SJCRH30 (cell line): ENCODE results near the gene PIP5K1A. TPM values are rescaled to one million over a fixed set of nuclear protein-coding genes. Genes with fewer than 3 reads are reported as not detected.
"Not testable (repeated sequence)": the region's sequence is repeated elsewhere in the genome, so short reads cannot be mapped to it uniquely, and the experiment has no call there.

Experiments
- DNase-seq, 2 experiments: peaks; one replicate each; pipeline ENCODE4 v3.0.0-alpha.2; 2015 to 2020
- H3K27ac ChIP-seq: fragments of 250-450 bp; sonication (Bioruptor Pico); 2 replicates; pipeline ENCODE4 v1.5.1; 2020; ENCODE audit warnings: mild to moderate bottlenecking, moderate library complexity
- H3K27me3 ChIP-seq: fragments of 250-450 bp; sonication (Bioruptor Pico); 2 replicates; pipeline ENCODE4 v1.5.1; 2020; ENCODE audit warnings: mild to moderate bottlenecking, moderate library complexity
- H3K36me3 ChIP-seq: fragments of 250-450 bp; sonication (Bioruptor Pico); 2 replicates; pipeline ENCODE4 v1.5.1; 2020; ENCODE audit warnings: mild to moderate bottlenecking, moderate library complexity
- H3K4me1 ChIP-seq: fragments of 250-450 bp; sonication (Bioruptor Pico); 2 replicates; pipeline ENCODE4 v1.5.1; 2020; ENCODE audit warnings: mild to moderate bottlenecking, moderate library complexity
- H3K4me3 ChIP-seq: fragments of 250-450 bp; sonication (Bioruptor Pico); 2 replicates; pipeline ENCODE4 v1.5.1; 2020; ENCODE audit warnings: mild to moderate bottlenecking, moderate library complexity
- H3K9me3 ChIP-seq: fragments of 250-450 bp; sonication (Bioruptor Pico); replicated peaks from 2 replicates; pipeline ENCODE4 v1.5.1; 2020; ENCODE audit warnings: mild to moderate bottlenecking, moderate library complexity
- total RNA-seq: library from RNA; depleted of rRNA; stranded (reverse); fragments of >200 nt; shearing (Covaris generic); gene quantifications from 2 replicates; pipeline ENCODE4 v1.2.3, GENCODE V29; 2014

The PIP5K1A gene
- total RNA-seq, 1 experiment from 2014 or later = 99.3 TPM

- DNase-seq = no peak
- peak overlapping the region; percentile 80 for H3K27ac ChIP-seq
Measured at GRCh38 chr1:151255381-151255780, 57.0 kb downstream of the PIP5K1A start.

GRCh38 chr1:151259351-151259750, 61.0 kb downstream of the PIP5K1A start:
- H3K4me1 ChIP-seq = no peaks in the 10 kb centered on the region
- H3K4me3 ChIP-seq = no peak overlapping the region
- no peaks in the 10 kb centered on the region for H3K9me3 ChIP-seq
- no peak overlapping the region for H3K27ac ChIP-seq
- DNase-seq = no peak
- H3K36me3 ChIP-seq = peaks cover 5% of the 10 kb centered on the region; the same call in 1 of the 2 replicates
- no peaks in the 10 kb centered on the region for H3K27me3 ChIP-seq

More at GRCh38 chr1:151255381-151255780, 57.0 kb downstream of the PIP5K1A start:
- H3K27me3 ChIP-seq = no peaks in the 10 kb centered on the region
- H3K36me3 ChIP-seq = peaks cover 8% of the 10 kb centered on the region; the same call in 1 of the 2 replicates
- peak overlapping the region; percentile 82 for H3K4me3 ChIP-seq
- no peaks in the 10 kb centered on the region for H3K4me1 ChIP-seq
- no peaks in the 10 kb centered on the region for H3K9me3 ChIP-seq

GRCh38 chr1:151265446-151266236, 67.3 kb downstream of the PIP5K1A start:
- no peak for DNase-seq
- H3K4me3 ChIP-seq = no peak overlapping the region
- H3K27me3 ChIP-seq = no peaks in the 10 kb centered on the region
- H3K4me1 ChIP-seq = no peaks in the 10 kb centered on the region
- H3K9me3 ChIP-seq = no peaks in the 10 kb centered on the region
- H3K27ac ChIP-seq = no peak overlapping the region
- peaks cover 23% of the 10 kb centered on the region for H3K36me3 ChIP-seq

- Histone ChIP-seq H3K9me3 (no peaks in the 10 kb centered on the region), H3K27ac (no peak overlapping the region), H3K4me3 (no peak overlapping the region), H3K4me1 (no peaks in the 10 kb centered on the region), H3K36me3 (peaks cover 23% of the 10 kb centered on the region), H3K27me3 (no peaks in the 10 kb centered on the region)
- DNase-seq = no peak
Measured at GRCh38 chr1:151266315-151266714, 68.0 kb downstream of the PIP5K1A start.

GRCh38 chr1:151266821-151267220, 68.5 kb downstream of the PIP5K1A start:
- no peak overlapping the region for H3K4me3 ChIP-seq
- H3K4me1 ChIP-seq = no peaks in the 10 kb centered on the region
- H3K9me3 ChIP-seq = no peaks in the 10 kb centered on the region
- no peak for DNase-seq
- H3K27ac ChIP-seq = no peak overlapping the region
- H3K36me3 ChIP-seq = peaks cover 23% of the 10 kb centered on the region
- H3K27me3 ChIP-seq = no peaks in the 10 kb centered on the region

GRCh38 chr1:151267760-151268159, 69.4 kb downstream of the PIP5K1A start:
- Histone ChIP-seq H3K4me1 (no peaks in the 10 kb centered on the region), H3K4me3 (no peak overlapping the region), H3K27ac (no peak overlapping the region), H3K27me3 (no peaks in the 10 kb centered on the region), H3K9me3 (no peaks in the 10 kb centered on the region), H3K36me3 (peaks cover 21% of the 10 kb centered on the region)
- no peak for DNase-seq

- Histone ChIP-seq H3K4me3 (no peak overlapping the region), H3K27ac (no peak overlapping the region), H3K4me1 (no peaks in the 10 kb centered on the region), H3K36me3 (peaks cover 3% of the 10 kb centered on the region), H3K9me3 (no peaks in the 10 kb centered on the region), H3K27me3 (no peaks in the 10 kb centered on the region)
- no peak for DNase-seq
Measured at GRCh38 chr1:151273924-151274466, 75.6 kb downstream of the PIP5K1A start.

GRCh38 chr1:151275341-151275740, 77.0 kb downstream of the PIP5K1A start:
- H3K4me1 ChIP-seq, H3K9me3 ChIP-seq, H3K27me3 ChIP-seq, H3K36me3 ChIP-seq, DNase-seq, H3K4me3 ChIP-seq, H3K27ac ChIP-seq: not testable (repeated sequence)

- Histone ChIP-seq H3K27ac (no peak overlapping the region), H3K27me3 (no peaks in the 10 kb centered on the region), H3K4me1 (no peaks in the 10 kb centered on the region), H3K4me3 (no peak overlapping the region), H3K36me3 (no peaks in the 10 kb centered on the region), H3K9me3 (no peaks in the 10 kb centered on the region)
- no peak for DNase-seq
Measured at GRCh38 chr1:151277249-151277648, 78.9 kb downstream of the PIP5K1A start.

- DNase-seq = peak; percentile 94 to 97
- Histone ChIP-seq H3K4me1 (no peaks in the 10 kb centered on the region), H3K4me3 (peak overlapping the region; percentile 68), H3K27ac (peak overlapping the region; percentile 92), H3K36me3 (0 out of 2 replicates have a peak, but pooled peaks cover 6% of the 10 kb centered on the region), H3K27me3 (no peaks in the 10 kb centered on the region), H3K9me3 (no peaks in the 10 kb centered on the region)
Measured at GRCh38 chr1:151281225-151281968, 83.0 kb downstream of the PIP5K1A start.

GRCh38 chr1:151281969-151282882, 83.9 kb downstream of the PIP5K1A start, which contains the start of gene ZNF687:
Gene ZNF687 (plus strand): TSS chr1:151282299. CDS start chr1:151286292, 3,993 bp downstream.
- Histone ChIP-seq H3K36me3 (peaks cover 6% of the 10 kb centered on the region; the same call in 1 of the 2 replicates), H3K4me1 (no peaks in the 10 kb centered on the region), H3K4me3 (peak within 1 kb of the TSS; percentile 68), H3K9me3 (no peaks in the 10 kb centered on the region), H3K27ac (peak within 1 kb of the TSS; percentile 92), H3K27me3 (no peaks in the 10 kb centered on the region)
- DNase-seq = peak; percentile 100

GRCh38 chr1:151282883-151283725, 84.8 kb downstream of the PIP5K1A start:
- DNase-seq = peak; percentile 30 to 50
- Histone ChIP-seq H3K27me3 (no peaks in the 10 kb centered on the region), H3K9me3 (no peaks in the 10 kb centered on the region), H3K4me1 (no peaks in the 10 kb centered on the region), H3K4me3 (peak overlapping the region; percentile 68), H3K27ac (peak overlapping the region; percentile 92), H3K36me3 (peaks cover 10% of the 10 kb centered on the region; the same call in 1 of the 2 replicates)

- Histone ChIP-seq H3K4me1 (no peaks in the 10 kb centered on the region), H3K36me3 (peaks cover 10% of the 10 kb centered on the region; the same call in 1 of the 2 replicates), H3K9me3 (no peaks in the 10 kb centered on the region), H3K27ac (no peak overlapping the region), H3K27me3 (no peaks in the 10 kb centered on the region), H3K4me3 (no peak overlapping the region; the same call in 1 of the 2 replicates)
- DNase-seq = no peak
Measured at GRCh38 chr1:151284013-151284577, 85.7 kb downstream of the PIP5K1A start.
